ENCODE measurements around the gene EDN1. TPM values are rescaled to one million over a fixed set of nuclear protein-coding genes. Genes with fewer than 3 reads are reported as not detected.

Gene EDN1
- total RNA-seq, 6 donors from 2014 or later, result 6.5 to 40.6 (median 18.6) TPM

- Histone ChIP-seq H3K9me3 (no peaks in the 10 kb centered on the region), H3K36me3 (no peaks in the 10 kb centered on the region), H3K4me3 (no peak overlapping the region), H3K4me1 (peaks cover 0 to 8% (median 0%) of the 10 kb centered on the region in 4 donors), H3K27me3 (no peaks in the 10 kb centered on the region), H3K27ac (no peak overlapping the region)
- WGBS, 2 donors, result 46 to 69% methylated on average over 6 to 8 of the region's 8 CpGs
- TF ChIP-seq EP300 (IDR thresholded peaks at IDR 0.05), result no peak
- TF ChIP-seq POLR2A (IDR thresholded peaks at IDR 0.05), result no peak
- no peak for TF ChIP-seq POLR2AphosphoS5 (IDR thresholded peaks at IDR 0.05)
- no peak for TF ChIP-seq CTCF (IDR thresholded peaks at IDR 0.05)
- no peak for DNase-seq
- ATAC-seq (ENCODE audit: low FRiP score in 2 of 2), result no peak
Observed at GRCh38 chr6:12343440-12344162, 53.4 kb downstream of the EDN1 start.

DNA sequence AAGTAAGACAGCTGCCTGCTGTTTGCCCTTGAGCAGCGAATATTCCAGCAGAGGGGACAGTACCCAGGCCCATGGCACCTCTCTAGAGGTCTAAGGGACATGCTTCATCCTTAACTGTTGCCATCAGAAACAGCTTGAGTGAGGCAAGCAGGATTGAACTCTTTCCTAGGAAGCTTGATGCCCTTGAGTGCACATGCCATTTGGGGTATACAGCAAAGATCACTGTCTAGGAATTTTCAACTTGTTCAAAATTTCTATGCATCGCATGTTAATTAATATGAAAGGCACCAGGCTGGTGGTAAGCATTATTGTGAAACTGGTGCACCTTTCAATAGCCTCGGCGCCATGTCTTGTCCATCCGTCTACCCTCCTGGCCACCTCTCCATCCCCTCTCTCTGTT lies 54.1 kb downstream of the EDN1 start:
- no peaks in the 10 kb centered on the region for H3K27me3 ChIP-seq
- no peak for DNase-seq
- 94 to 99% methylated on average over 5 of the region's 5 CpGs for WGBS, 2 donors
- no peak overlapping the region for H3K27ac ChIP-seq
- TF ChIP-seq POLR2A (IDR thresholded peaks at IDR 0.05), result no peak
- no peak for TF ChIP-seq CTCF (IDR thresholded peaks at IDR 0.05)
- TF ChIP-seq EP300 (IDR thresholded peaks at IDR 0.05), result no peak
- TF ChIP-seq POLR2AphosphoS5 (IDR thresholded peaks at IDR 0.05), result no peak
- H3K4me1 ChIP-seq, result peaks cover 0 to 8% (median 0%) of the 10 kb centered on the region in 4 donors
- H3K9me3 ChIP-seq, result no peaks in the 10 kb centered on the region
- ATAC-seq (ENCODE audit: low FRiP score in 2 of 2), result no peak
- H3K36me3 ChIP-seq, result no peaks in the 10 kb centered on the region
- H3K4me3 ChIP-seq, result no peak overlapping the region

DNA sequence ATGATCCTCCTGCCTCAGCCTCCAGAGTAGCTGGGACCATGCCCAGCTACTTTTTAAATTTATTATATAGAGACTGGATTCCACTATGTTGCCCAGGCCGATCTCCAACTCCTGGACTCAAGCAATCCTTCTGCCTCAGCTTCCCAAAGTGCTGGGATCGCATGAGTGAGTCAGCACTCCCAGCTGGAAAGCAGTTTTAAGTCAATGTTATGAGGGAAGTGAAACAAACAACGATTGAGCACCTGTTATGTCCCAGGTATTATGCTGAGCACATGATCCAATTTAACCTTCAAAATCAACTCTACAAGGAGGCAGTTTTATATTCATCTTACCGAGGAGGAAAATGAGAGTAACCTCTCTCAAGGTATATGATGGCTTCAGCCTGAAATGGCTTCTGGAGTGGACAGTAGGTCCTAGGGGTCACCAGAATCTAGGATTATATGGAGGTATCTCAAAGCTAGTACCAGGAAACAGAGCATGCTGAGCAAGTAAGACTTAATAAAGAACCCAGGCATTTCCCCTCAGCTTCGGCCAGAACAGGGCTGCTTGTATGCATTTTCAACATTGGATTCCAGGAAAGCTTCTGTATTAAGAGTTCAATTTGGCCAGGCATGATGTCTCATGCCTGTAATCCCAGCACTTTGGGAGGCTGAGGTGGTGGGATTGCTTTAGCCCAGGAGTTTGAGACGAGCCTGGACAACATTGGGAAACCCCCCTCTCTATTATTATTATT lies 55.0 kb downstream of the EDN1 start:
- 81 to 86% methylated on average over 6 of the region's 6 CpGs for WGBS, 2 donors
- Histone ChIP-seq H3K27ac (no peak overlapping the region), H3K4me3 (no peak overlapping the region), H3K9me3 (no peaks in the 10 kb centered on the region), H3K27me3 (no peaks in the 10 kb centered on the region), H3K36me3 (no peaks in the 10 kb centered on the region), H3K4me1 (peaks cover 0 to 8% (median 0%) of the 10 kb centered on the region in 4 donors)
- TF ChIP-seq POLR2AphosphoS5 (IDR thresholded peaks at IDR 0.05) (no peak), CTCF (IDR thresholded peaks at IDR 0.05) (no peak), POLR2A (IDR thresholded peaks at IDR 0.05) (no peak), EP300 (IDR thresholded peaks at IDR 0.05) (no peak)
- DNase-seq (no peak), ATAC-seq (ENCODE audit: low FRiP score in 2 of 2) (no peak)

DNA sequence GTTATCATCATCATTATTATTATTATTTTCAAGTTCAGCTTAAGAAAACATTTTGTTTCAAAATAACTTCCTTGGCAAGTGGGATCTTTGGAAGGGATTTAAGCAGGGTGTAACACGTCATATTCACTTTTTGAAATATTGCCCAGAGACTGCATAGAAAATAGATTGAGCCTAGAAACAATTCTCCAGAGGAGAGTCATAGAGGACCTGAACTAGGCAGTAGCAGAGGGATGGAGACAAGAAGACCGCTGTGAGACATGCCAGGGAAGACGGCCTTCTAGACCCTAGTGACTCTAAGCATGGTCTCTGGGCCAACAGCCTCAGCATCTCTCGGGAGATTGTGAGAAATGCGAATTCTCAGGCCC lies 55.5 kb downstream of the EDN1 start:
- Histone ChIP-seq H3K27me3 (no peaks in the 10 kb centered on the region), H3K9me3 (no peaks in the 10 kb centered on the region), H3K4me1 (peaks cover 0 to 8% (median 0%) of the 10 kb centered on the region in 4 donors), H3K36me3 (no peaks in the 10 kb centered on the region), H3K4me3 (no peak overlapping the region), H3K27ac (no peak overlapping the region)
- no peak for ATAC-seq (ENCODE audit: low FRiP score in 2 of 2)
- no peak for DNase-seq
- WGBS, 2 donors, result 85 to 93% methylated on average over 5 of the region's 5 CpGs
- TF ChIP-seq CTCF (IDR thresholded peaks at IDR 0.05) (no peak), POLR2A (IDR thresholded peaks at IDR 0.05) (no peak), POLR2AphosphoS5 (IDR thresholded peaks at IDR 0.05) (no peak), EP300 (IDR thresholded peaks at IDR 0.05) (no peak)

Small RNA genes lying within 50 kb of the gene (small RNA-seq; reads per million reads assigned to genes)
- gene SUMO2P12, result 0 reads per million in 4 donors
